BE2C (cell line): ENCODE data around the gene PASD1.

ENCODE experiments used
- DNase-seq: peaks from one replicate; pipeline ENCODE4 v3.0.0-alpha.2; 2020
- H3K27me3 ChIP-seq: fragments of 250-450 bp; sonication (Bioruptor Pico); 2 replicates; pipeline ENCODE4 v1.5.1; 2020; ENCODE audit warnings: mild to moderate bottlenecking
- H3K36me3 ChIP-seq: fragments of 250-450 bp; sonication (Bioruptor Pico); 2 replicates; pipeline ENCODE4 v1.5.1; 2020; ENCODE audit warnings: mild to moderate bottlenecking
- H3K4me1 ChIP-seq: fragments of 250-450 bp; sonication (Bioruptor Pico); 2 replicates; pipeline ENCODE4 v1.5.1; 2020
- H3K4me3 ChIP-seq: 2 replicates; pipeline ENCODE4 v1.5.1; 2011; ENCODE audit warnings: low read depth, low read length
- H3K9me3 ChIP-seq: fragments of 250-450 bp; sonication (Bioruptor Pico); 2 replicates; pipeline ENCODE4 v1.5.1; 2020
- TF ChIP-seq, protein P1 (sequence below): IDR thresholded peaks from 2 replicates; pipeline ENCODE4 v1.5.1; 2012; ENCODE audit warnings: mild to moderate bottlenecking, low read depth, low read length

PASD1 gene

DNA sequence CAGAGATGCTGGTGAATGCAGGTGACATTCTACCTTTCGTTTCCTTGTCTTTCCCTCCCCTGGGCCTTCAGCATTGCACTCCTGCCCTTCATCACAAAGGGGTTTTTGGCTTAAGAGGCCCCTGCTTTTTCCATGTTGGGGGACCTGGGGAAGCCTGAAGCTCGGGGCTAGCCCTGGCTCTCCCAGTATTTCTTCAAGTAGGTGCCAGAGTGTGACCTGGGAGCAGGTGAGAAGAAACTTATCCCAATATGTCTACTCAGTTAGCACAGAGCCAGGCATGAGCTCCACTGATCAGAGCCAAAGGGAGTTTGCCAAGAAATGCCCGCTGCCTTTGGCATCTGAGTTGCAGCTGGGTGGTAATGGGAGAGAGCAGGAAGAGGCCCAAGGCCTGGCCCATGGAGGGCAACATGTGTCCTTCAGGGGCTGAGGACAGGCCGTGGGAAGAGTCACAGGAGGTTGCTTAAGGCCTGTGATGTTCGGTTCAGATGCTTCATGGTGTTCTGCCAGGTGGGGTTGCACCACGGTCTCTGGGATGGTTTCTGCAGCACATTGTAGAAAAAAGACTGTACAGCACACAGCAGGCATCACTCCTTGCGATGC is 139.4 kb downstream of the PASD1 start:
- no peaks in the 10 kb centered on the region for H3K27me3 ChIP-seq
- H3K36me3 ChIP-seq: no peaks in the 10 kb centered on the region
- TF ChIP-seq, protein P1, sequence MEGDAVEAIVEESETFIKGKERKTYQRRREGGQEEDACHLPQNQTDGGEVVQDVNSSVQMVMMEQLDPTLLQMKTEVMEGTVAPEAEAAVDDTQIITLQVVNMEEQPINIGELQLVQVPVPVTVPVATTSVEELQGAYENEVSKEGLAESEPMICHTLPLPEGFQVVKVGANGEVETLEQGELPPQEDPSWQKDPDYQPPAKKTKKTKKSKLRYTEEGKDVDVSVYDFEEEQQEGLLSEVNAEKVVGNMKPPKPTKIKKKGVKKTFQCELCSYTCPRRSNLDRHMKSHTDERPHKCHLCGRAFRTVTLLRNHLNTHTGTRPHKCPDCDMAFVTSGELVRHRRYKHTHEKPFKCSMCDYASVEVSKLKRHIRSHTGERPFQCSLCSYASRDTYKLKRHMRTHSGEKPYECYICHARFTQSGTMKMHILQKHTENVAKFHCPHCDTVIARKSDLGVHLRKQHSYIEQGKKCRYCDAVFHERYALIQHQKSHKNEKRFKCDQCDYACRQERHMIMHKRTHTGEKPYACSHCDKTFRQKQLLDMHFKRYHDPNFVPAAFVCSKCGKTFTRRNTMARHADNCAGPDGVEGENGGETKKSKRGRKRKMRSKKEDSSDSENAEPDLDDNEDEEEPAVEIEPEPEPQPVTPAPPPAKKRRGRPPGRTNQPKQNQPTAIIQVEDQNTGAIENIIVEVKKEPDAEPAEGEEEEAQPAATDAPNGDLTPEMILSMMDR: no peak
- no peaks in the 10 kb centered on the region for H3K4me1 ChIP-seq
- no peaks in the 10 kb centered on the region for H3K9me3 ChIP-seq
- DNase-seq: no peak
- no peak overlapping the region for H3K4me3 ChIP-seq

- H3K36me3 ChIP-seq: no peaks in the 10 kb centered on the region
- no peak overlapping the region for H3K4me3 ChIP-seq
- no peak for DNase-seq
- H3K9me3 ChIP-seq: no peaks in the 10 kb centered on the region
- H3K4me1 ChIP-seq: no peaks in the 10 kb centered on the region
- TF ChIP-seq, protein P1: no peak
- no peaks in the 10 kb centered on the region for H3K27me3 ChIP-seq
These were observed 140.0 kb downstream of the PASD1 start for GRCh38 chrX:151703487-151703886.

DNA sequence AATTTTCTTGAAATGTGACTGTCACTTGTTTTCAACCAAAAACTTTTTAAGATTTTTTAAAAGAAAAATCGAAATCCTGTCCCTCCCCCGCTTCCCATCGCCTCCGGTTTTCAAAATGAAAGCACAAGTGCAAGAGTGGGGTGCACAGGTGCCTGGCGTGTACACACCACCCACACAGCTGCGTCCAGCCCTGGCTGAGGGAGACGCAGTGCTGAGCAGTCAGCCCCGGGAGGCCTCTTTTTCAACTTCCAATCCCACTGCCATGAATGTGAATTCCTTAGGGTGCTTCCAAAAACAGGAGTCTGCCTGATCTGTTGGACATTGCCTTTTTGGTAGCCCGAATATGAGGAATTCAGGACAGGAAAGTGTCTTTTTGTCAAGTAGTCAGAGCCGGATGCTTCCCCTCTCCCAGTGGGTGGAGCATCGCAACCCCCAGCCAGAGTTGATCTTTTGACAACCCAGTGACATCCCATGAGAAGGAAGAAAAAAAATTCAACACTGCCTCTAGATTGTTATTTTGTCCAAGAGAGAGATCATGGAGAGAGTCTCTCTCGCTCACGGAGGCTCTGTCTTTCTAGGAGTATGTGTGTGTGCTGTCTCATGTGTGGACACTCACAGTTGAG is 140.7 kb downstream of the PASD1 start:
- DNase-seq: no peak
- Histone ChIP-seq H3K9me3 (no peaks in the 10 kb centered on the region), H3K4me1 (no peaks in the 10 kb centered on the region), H3K36me3 (no peaks in the 10 kb centered on the region), H3K4me3 (no peak overlapping the region), H3K27me3 (no peaks in the 10 kb centered on the region)
- TF ChIP-seq, protein P1: no peak

GRCh38 chrX:151708821-151709220 is 145.3 kb downstream of the PASD1 start:
- H3K36me3 ChIP-seq: no peaks in the 10 kb centered on the region
- TF ChIP-seq, protein P1: no peak
- no peaks in the 10 kb centered on the region for H3K27me3 ChIP-seq
- H3K9me3 ChIP-seq: no peaks in the 10 kb centered on the region
- no peak for DNase-seq
- no peaks in the 10 kb centered on the region for H3K4me1 ChIP-seq
- no peak overlapping the region for H3K4me3 ChIP-seq

DNA sequence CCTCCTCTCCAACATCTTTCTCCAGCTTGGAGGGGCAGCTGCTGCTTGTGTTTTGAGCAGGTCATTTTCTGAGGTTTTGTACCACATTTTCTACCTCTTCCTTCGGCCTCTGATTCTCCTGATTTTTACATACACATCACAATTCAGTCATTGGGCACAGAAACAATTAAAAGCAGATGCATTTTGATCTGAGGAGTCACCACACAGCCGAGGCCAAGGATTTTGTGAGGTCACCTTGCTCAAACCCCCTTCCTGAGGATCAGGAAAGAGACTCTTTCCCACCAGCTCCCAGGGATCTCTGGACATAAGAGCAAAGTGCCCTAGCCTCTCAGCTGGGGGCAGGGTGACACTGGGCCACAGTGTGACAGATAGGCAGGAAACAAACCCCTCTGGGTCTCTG is 147.0 kb downstream of the PASD1 start:
- H3K9me3 ChIP-seq: no peaks in the 10 kb centered on the region
- no peak overlapping the region for H3K4me3 ChIP-seq
- no peaks in the 10 kb centered on the region for H3K27me3 ChIP-seq
- H3K4me1 ChIP-seq: no peaks in the 10 kb centered on the region
- DNase-seq: no peak
- TF ChIP-seq, protein P1: no peak
- no peaks in the 10 kb centered on the region for H3K36me3 ChIP-seq

DNA sequence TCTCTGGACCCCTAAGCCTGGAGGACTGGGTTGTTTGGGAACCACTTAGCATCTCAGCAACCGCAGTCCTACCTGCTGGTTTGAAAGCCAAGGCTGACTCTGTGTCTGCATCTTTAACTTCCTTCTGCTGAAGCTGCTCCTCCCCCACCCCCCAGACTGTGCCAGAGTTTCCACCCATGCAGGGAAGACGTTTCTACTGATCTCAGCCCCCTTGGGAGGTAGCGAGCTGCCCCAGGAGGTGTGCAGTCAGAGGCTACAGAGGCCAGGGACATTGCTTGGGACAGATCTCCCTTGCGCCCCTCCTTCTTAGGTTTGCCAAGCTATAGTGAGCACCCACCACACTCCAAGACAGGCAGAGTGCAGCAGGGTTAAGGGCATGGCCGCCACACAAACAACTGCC is 147.7 kb downstream of the PASD1 start:
- H3K4me1 ChIP-seq: no peaks in the 10 kb centered on the region
- no peaks in the 10 kb centered on the region for H3K36me3 ChIP-seq
- TF ChIP-seq, protein P1: no peak
- no peak for DNase-seq
- no peak overlapping the region for H3K4me3 ChIP-seq
- H3K27me3 ChIP-seq: no peaks in the 10 kb centered on the region
- H3K9me3 ChIP-seq: no peaks in the 10 kb centered on the region
